Muscle of leg (tissue), 11 donors: ENCODE results near the gene DNAJB1. TPM values are rescaled to one million over a fixed set of nuclear protein-coding genes. Genes with fewer than 3 reads are reported as not detected.
"Not testable (repeated sequence)": the region's sequence is repeated elsewhere in the genome, so short reads cannot be mapped to it uniquely, and the experiment has no call there.

Experiments used
- DNase-seq: peaks from one replicate; pipeline ENCODE4 v3.0.0; 2013
- H3K27ac ChIP-seq: one replicate; pipeline ENCODE4 v1.5.1; 2013; ENCODE audit warnings: mild to moderate bottlenecking, low read length, control low read depth
- H3K27me3 ChIP-seq: one replicate; pipeline ENCODE4 v1.6.1; 2013; ENCODE audit warnings: low read length; ENCODE audit not compliant: control insufficient read depth, insufficient read depth
- H3K36me3 ChIP-seq: one replicate; pipeline ENCODE4 v1.6.1; 2013; ENCODE audit warnings: low read length; ENCODE audit not compliant: control insufficient read depth, insufficient read depth
- H3K4me1 ChIP-seq: one replicate; pipeline ENCODE4 v1.6.1; 2013; ENCODE audit warnings: low read length; ENCODE audit not compliant: control insufficient read depth, insufficient read depth
- H3K4me3 ChIP-seq: one replicate; pipeline ENCODE4 v1.5.1; 2013; ENCODE audit warnings: low read length, control low read depth
- H3K9me3 ChIP-seq: replicated peaks from 2 replicates; pipeline ENCODE4 v1.6.1; 2013; ENCODE audit warnings: low read depth, low read length; ENCODE audit not compliant: control insufficient read depth
- WGBS: methylation state at CpG from one replicate; pipeline ENCODE4 v1.1.5; 2013; ENCODE audit warnings: missing lambda C conversion rate; ENCODE audit not compliant: insufficient coverage; 5-methylcytosine and 5-hydroxymethylcytosine counted together
- polyA plus RNA-seq, 8 donors: library from polyadenylated mRNA; unstranded; fragments of 120-200 nt; gene quantifications; one replicate each; pipeline versions ENCODE4 v1.2.1 to v1.2.3, GENCODE V29; 2013; ENCODE audit warnings: inconsistent platforms in 1 of 8, low replicate concordance in 1 of 8; ENCODE audit not compliant: insufficient read length in 8 of 8, insufficient read depth in 1 of 8
- total RNA-seq: library from RNA; stranded (reverse); fragments of 120-200 nt; gene quantifications from one replicate; pipeline ENCODE4 v1.2.4, GENCODE V29; 2013

DNAJB1 gene
- total and polyA plus RNA-seq, 9 donors = 51.1 to 87.7 (median 75.2) TPM

GRCh38 chr19:14553939-14554243, 35.7 kb upstream of the DNAJB1 start:
- no peaks in the 10 kb centered on the region for H3K9me3 ChIP-seq
- 48% methylated on average over 5 of the region's 9 CpGs for WGBS
- peaks cover 24% of the 10 kb centered on the region for H3K36me3 ChIP-seq
- no peak for DNase-seq
- H3K4me3 ChIP-seq = no peak overlapping the region
- H3K27ac ChIP-seq = peak overlapping the region; percentile 47
- H3K4me1 ChIP-seq = peaks cover 55% of the 10 kb centered on the region
- no peaks in the 10 kb centered on the region for H3K27me3 ChIP-seq

GRCh38 chr19:14553042-14553938, 35.1 kb upstream of the DNAJB1 start:
- peaks cover 49% of the 10 kb centered on the region for H3K4me1 ChIP-seq
- H3K9me3 ChIP-seq = no peaks in the 10 kb centered on the region
- 90% methylated on average over 34 of the region's 35 CpGs for WGBS
- H3K27me3 ChIP-seq = no peaks in the 10 kb centered on the region
- DNase-seq = no peak
- H3K4me3 ChIP-seq = no peak overlapping the region
- H3K36me3 ChIP-seq = peaks cover 30% of the 10 kb centered on the region
- peak overlapping the region; percentile 47 for H3K27ac ChIP-seq

GRCh38 chr19:14552006-14552360, 33.8 kb upstream of the DNAJB1 start:
- not testable (repeated sequence) for H3K9me3 ChIP-seq, H3K4me3 ChIP-seq, DNase-seq, H3K27me3 ChIP-seq
- Histone ChIP-seq H3K27ac (peak overlapping the region; percentile 55), H3K36me3 (peaks cover 32% of the 10 kb centered on the region), H3K4me1 (peaks cover 49% of the 10 kb centered on the region)
- 73% methylated on average over 3 of the region's 8 CpGs for WGBS

- not testable (repeated sequence) for H3K4me3 ChIP-seq, H3K9me3 ChIP-seq, H3K27me3 ChIP-seq
- DNase-seq = peak; percentile 77
- 17% methylated on average over 4 of the region's 12 CpGs for WGBS
- Histone ChIP-seq H3K27ac (peak overlapping the region; percentile 69), H3K36me3 (peaks cover 32% of the 10 kb centered on the region), H3K4me1 (peaks cover 48% of the 10 kb centered on the region)
Measured at GRCh38 chr19:14551134-14552005, 33.2 kb upstream of the DNAJB1 start.

- Histone ChIP-seq H3K4me3 (no peak overlapping the region), H3K9me3 (no peaks in the 10 kb centered on the region), H3K27ac (no peak overlapping the region), H3K36me3 (peaks cover 35% of the 10 kb centered on the region), H3K27me3 (no peaks in the 10 kb centered on the region), H3K4me1 (peaks cover 58% of the 10 kb centered on the region)
- WGBS = 62% methylated on average over 14 of the region's 15 CpGs
- DNase-seq = no peak
Measured at GRCh38 chr19:14550201-14550754, 32.1 kb upstream of the DNAJB1 start.

GRCh38 chr19:14545716-14546082, 27.5 kb upstream of the DNAJB1 start:
- peaks cover 54% of the 10 kb centered on the region for H3K4me1 ChIP-seq
- H3K27ac ChIP-seq = peak overlapping the region; percentile 92
- WGBS = 74% methylated on average over 9 of the region's 9 CpGs
- H3K27me3 ChIP-seq = no peaks in the 10 kb centered on the region
- H3K9me3 ChIP-seq = no peaks in the 10 kb centered on the region
- no peak overlapping the region for H3K4me3 ChIP-seq
- peaks cover 27% of the 10 kb centered on the region for H3K36me3 ChIP-seq
- DNase-seq = no peak

- Histone ChIP-seq H3K4me1 (peaks cover 49% of the 10 kb centered on the region), H3K27ac (peak overlapping the region; percentile 92), H3K36me3 (peaks cover 23% of the 10 kb centered on the region), H3K9me3 (no peaks in the 10 kb centered on the region), H3K27me3 (no peaks in the 10 kb centered on the region), H3K4me3 (no peak overlapping the region)
- WGBS = 87% methylated on average over 14 of the region's 21 CpGs
- peak; percentile 90 for DNase-seq
Measured at GRCh38 chr19:14544977-14545715, 26.9 kb upstream of the DNAJB1 start.

- peaks cover 47% of the 10 kb centered on the region for H3K4me1 ChIP-seq
- peaks cover 20% of the 10 kb centered on the region for H3K36me3 ChIP-seq
- no peak for DNase-seq
- no peak overlapping the region for H3K27ac ChIP-seq
- no peak overlapping the region for H3K4me3 ChIP-seq
- H3K9me3 ChIP-seq = no peaks in the 10 kb centered on the region
- H3K27me3 ChIP-seq = no peaks in the 10 kb centered on the region
- 71% methylated on average over 4 of the region's 5 CpGs for WGBS
Measured at GRCh38 chr19:14544047-14544446, 25.9 kb upstream of the DNAJB1 start.

- Histone ChIP-seq H3K27me3 (no peaks in the 10 kb centered on the region), H3K4me1 (peaks cover 47% of the 10 kb centered on the region), H3K4me3 (no peak overlapping the region), H3K36me3 (peaks cover 11% of the 10 kb centered on the region), H3K9me3 (no peaks in the 10 kb centered on the region), H3K27ac (peak overlapping the region; percentile 69)
- peak; percentile 79 for DNase-seq
- WGBS = 7% methylated on average over 2 of the region's 7 CpGs
Measured at GRCh38 chr19:14542711-14543328, 24.6 kb upstream of the DNAJB1 start.
